Transverse colon (tissue), 4 donors: ENCODE data around the gene NHLH2. TPM values are rescaled to one million over a fixed set of nuclear protein-coding genes. Genes with fewer than 3 reads are reported as not detected.

Source experiments
- DNase-seq: peaks from one replicate; pipeline ENCODE4 v3.0.0-alpha.2; 2019
- H3K27ac ChIP-seq, 4 donors: fragments of 200-600 bp; sonication (generic); 2 replicates each; pipeline ENCODE4 v1.5.1; 2016 to 2018; ENCODE audit warnings: inconsistent platforms in 4 of 4
- H3K27me3 ChIP-seq: fragments of 200-600 bp; sonication (generic); 2 replicates; pipeline ENCODE4 v1.5.1; 2017; ENCODE audit warnings: inconsistent platforms
- H3K36me3 ChIP-seq, 4 donors: fragments of 200-600 bp; sonication (generic); 2 replicates each; pipeline ENCODE4 v1.5.1; 2017 to 2019; ENCODE audit warnings: inconsistent platforms in 4 of 4
- H3K4me1 ChIP-seq, 4 donors: fragments of 200-600 bp; sonication (generic); 2 replicates each; pipeline ENCODE4 v1.5.1; 2017 to 2020; ENCODE audit warnings: inconsistent platforms in 4 of 4
- H3K4me3 ChIP-seq, 4 donors: fragments of 200-600 bp; sonication (generic); 1 replicate in 1 of 4; 2 replicates in 3 of 4; pipeline versions ENCODE4 v1.5.1 to v1.6.1; 2017 to 2019; ENCODE audit warnings: inconsistent platforms in 4 of 4
- H3K9me3 ChIP-seq, 2 donors: fragments of 200-600 bp; sonication (generic); 2 replicates each; pipeline ENCODE4 v1.5.1; 2017 to 2019; ENCODE audit warnings: inconsistent platforms in 2 of 2
- CTCF ChIP-seq, 5 experiments: fragments of 200-600 bp in 3 of 5; fragments of 450-650 bp in 2 of 5; sonication (generic) in 3 of 5; IDR thresholded peaks; 1 replicate in 2 of 5; 2 replicates in 3 of 5; pipeline ENCODE4 v1.5.1; 2016 to 2017; ENCODE audit warnings: antibody characterized with exemption in 5 of 5, inconsistent platforms in 3 of 5, mild to moderate bottlenecking in 2 of 5, moderate library complexity in 1 of 5
- EP300 ChIP-seq: sonication (generic); formaldehyde crosslinking; IDR thresholded peaks from one replicate; pipeline ENCODE4 v1.6.1; 2017; ENCODE audit warnings: antibody characterized with exemption, low read depth
- POLR2A ChIP-seq: fragments of 450-650 bp; IDR thresholded peaks from one replicate; pipeline ENCODE4 v1.6.1; 2016; ENCODE audit warnings: antibody characterized with exemption, mild to moderate bottlenecking, moderate library complexity
- POLR2AphosphoS5 ChIP-seq, 3 donors: sonication (generic); formaldehyde crosslinking; IDR thresholded peaks; one replicate each; pipeline ENCODE4 v1.6.1; 2016; ENCODE audit warnings: antibody characterized with exemption in 3 of 3
- WGBS, 2 donors: methylation state at CpG; one replicate each; pipeline ENCODE4 v1.1.5; 2018; ENCODE audit warnings: low coverage in 1 of 2; 5-methylcytosine and 5-hydroxymethylcytosine counted together
- in situ Hi-C, 4 donors: fragments of 200-750 bp; cut with MboI; loops; one replicate each; pipeline versions ENCODE4 v1.15.0 to v1.15.1; 2017; ENCODE audit warnings: low sequenced_read_pairs in 3 of 4, low pct_ligation_motif_present in 1 of 4, low pct_unique_long_range_greater_than_20kb in 1 of 4
- intact Hi-C: fragments of 100-400 bp; cut with DNase I; formaldehyde crosslinking; loops from one replicate; pipeline ENCODE4 v1.15.1; 2023; ENCODE audit warnings: low total_unique reads
- total RNA-seq, 4 donors: library from RNA; depleted of rRNA; stranded (reverse); fragments of >200 nt; gene quantifications; one replicate each; pipeline ENCODE4 v1.1.0, GENCODE V29; 2016

The NHLH2 gene
- total RNA-seq, 4 donors from 2014 or later: not detected

- intact Hi-C loops: no loop called here
- TF ChIP-seq EP300 (no peak), POLR2A (no peak), POLR2AphosphoS5 (IDR thresholded peaks at IDR 0.05) (no peak), CTCF (IDR thresholded peaks at IDR 0.05) (no peak)
- 51 to 55% methylated on average over 2 of the region's 2 CpGs for WGBS, 2 donors
- Histone ChIP-seq H3K27ac (peak overlapping the region in 3 of 4 donors; percentile 22 to 57 (median 34)), H3K4me1 (peaks cover 0 to 17% (median 8%) of the 10 kb centered on the region in 4 donors), H3K9me3 (no peaks in the 10 kb centered on the region), H3K27me3 (no peaks in the 10 kb centered on the region), H3K36me3 (no peaks in the 10 kb centered on the region), H3K4me3 (no peak overlapping the region)
- no peak for DNase-seq
- in situ Hi-C loops: no loop called here
Observed at GRCh38 chr1:115810609-115811008, 30.3 kb downstream of the NHLH2 start.

- TF ChIP-seq POLR2AphosphoS5 (IDR thresholded peaks at IDR 0.05) (no peak), EP300 (no peak), CTCF (IDR thresholded peaks at IDR 0.05) (no peak), POLR2A (no peak)
- H3K9me3 ChIP-seq: no peaks in the 10 kb centered on the region
- in situ Hi-C loops: loop anchor here (5.0 to 10.0 kb wide), 3 partner anchors 167 to 175 kb away; partner anchors contain the start of gene SLC22A15 (in 1 of the 4)
- H3K4me1 ChIP-seq: peaks cover 0 to 17% (median 8%) of the 10 kb centered on the region in 4 donors
- no peaks in the 10 kb centered on the region for H3K36me3 ChIP-seq
- 42 to 60% methylated on average over 2 of the region's 2 CpGs for WGBS, 2 donors
- DNase-seq: no peak
- H3K27me3 ChIP-seq: no peaks in the 10 kb centered on the region
- no peak overlapping the region for H3K27ac ChIP-seq
- H3K4me3 ChIP-seq: no peak overlapping the region
- intact Hi-C loops: no loop called here
Observed at GRCh38 chr1:115809847-115810246, 31.1 kb downstream of the NHLH2 start.

- intact Hi-C loops (no loop called here), in situ Hi-C loops (loop anchor here (5.0 to 10.0 kb wide), 3 partner anchors 168 to 176 kb away; partner anchors contain the start of gene SLC22A15 (in 1 of the 4))
- H3K36me3 ChIP-seq: no peaks in the 10 kb centered on the region
- H3K27ac ChIP-seq: no peak overlapping the region
- TF ChIP-seq POLR2AphosphoS5 (IDR thresholded peaks at IDR 0.05) (no peak), EP300 (no peak), CTCF (IDR thresholded peaks at IDR 0.05) (no peak), POLR2A (no peak)
- no peaks in the 10 kb centered on the region for H3K27me3 ChIP-seq
- no peak for DNase-seq
- H3K9me3 ChIP-seq: no peaks in the 10 kb centered on the region
- H3K4me3 ChIP-seq: no peak overlapping the region
- H3K4me1 ChIP-seq: peaks cover 0 to 17% (median 8%) of the 10 kb centered on the region in 4 donors
Observed at GRCh38 chr1:115809076-115809475, 31.9 kb downstream of the NHLH2 start.

GRCh38 chr1:115807723-115808122 lies 33.2 kb downstream of the NHLH2 start:
- TF ChIP-seq POLR2A: no peak
- peak; percentile 55 to 72 (median 67) for TF ChIP-seq CTCF (IDR thresholded peaks at IDR 0.05)
- intact Hi-C loops: no loop called here
- Histone ChIP-seq H3K27ac (no peak overlapping the region), H3K27me3 (no peaks in the 10 kb centered on the region), H3K36me3 (no peaks in the 10 kb centered on the region), H3K4me3 (no peak overlapping the region), H3K4me1 (peaks cover 0 to 17% (median 8%) of the 10 kb centered on the region in 4 donors), H3K9me3 (no peaks in the 10 kb centered on the region)
- peak; percentile 47 for DNase-seq
- 10% methylated on average over 2 of the region's 2 CpGs; no CpG with 5 or more reads in 1 of the 2 donors for WGBS, 2 donors
- in situ Hi-C loops: loop anchor here (5.0 to 10.0 kb wide), 3 partner anchors 170 to 177 kb away; partner anchors contain the start of gene SLC22A15 (in 1 of the 4)
